ENCODE data around the gene KLHL3.

Gene KLHL3

GRCh38 chr5:137693307-137693950 lies 42.5 kb downstream of the KLHL3 start:
- no peak overlapping the region for H3K4me3 ChIP-seq (replicated peaks in 1 of 2; ENCODE audit: low read depth in 2 of 2, low read length in 2 of 2)
- no peak for DNase-seq (ENCODE audit: low read depth in 2 of 2)
- TF ChIP-seq, protein P1, sequence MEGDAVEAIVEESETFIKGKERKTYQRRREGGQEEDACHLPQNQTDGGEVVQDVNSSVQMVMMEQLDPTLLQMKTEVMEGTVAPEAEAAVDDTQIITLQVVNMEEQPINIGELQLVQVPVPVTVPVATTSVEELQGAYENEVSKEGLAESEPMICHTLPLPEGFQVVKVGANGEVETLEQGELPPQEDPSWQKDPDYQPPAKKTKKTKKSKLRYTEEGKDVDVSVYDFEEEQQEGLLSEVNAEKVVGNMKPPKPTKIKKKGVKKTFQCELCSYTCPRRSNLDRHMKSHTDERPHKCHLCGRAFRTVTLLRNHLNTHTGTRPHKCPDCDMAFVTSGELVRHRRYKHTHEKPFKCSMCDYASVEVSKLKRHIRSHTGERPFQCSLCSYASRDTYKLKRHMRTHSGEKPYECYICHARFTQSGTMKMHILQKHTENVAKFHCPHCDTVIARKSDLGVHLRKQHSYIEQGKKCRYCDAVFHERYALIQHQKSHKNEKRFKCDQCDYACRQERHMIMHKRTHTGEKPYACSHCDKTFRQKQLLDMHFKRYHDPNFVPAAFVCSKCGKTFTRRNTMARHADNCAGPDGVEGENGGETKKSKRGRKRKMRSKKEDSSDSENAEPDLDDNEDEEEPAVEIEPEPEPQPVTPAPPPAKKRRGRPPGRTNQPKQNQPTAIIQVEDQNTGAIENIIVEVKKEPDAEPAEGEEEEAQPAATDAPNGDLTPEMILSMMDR (IDR thresholded peaks at IDR 0.05; ENCODE audit: low read depth, low read length): no peak

- TF ChIP-seq, protein P1 (IDR thresholded peaks at IDR 0.05; ENCODE audit: low read depth, low read length): no peak
- no peak for DNase-seq (ENCODE audit: low read depth in 2 of 2)
- no peak overlapping the region for H3K4me3 ChIP-seq (replicated peaks in 1 of 2; ENCODE audit: low read depth in 2 of 2, low read length in 2 of 2)
These were observed 46.6 kb downstream of the KLHL3 start for GRCh38 chr5:137689306-137689705.

GRCh38 chr5:137688210-137688840 lies 47.6 kb downstream of the KLHL3 start:
- H3K4me3 ChIP-seq (replicated peaks in 1 of 2; ENCODE audit: low read depth in 2 of 2, low read length in 2 of 2): no peak overlapping the region
- DNase-seq (ENCODE audit: low read depth in 2 of 2): peak in 1 of 2 donors; percentile 5
- TF ChIP-seq, protein P1 (IDR thresholded peaks at IDR 0.05; ENCODE audit: low read depth, low read length): no peak

DNA sequence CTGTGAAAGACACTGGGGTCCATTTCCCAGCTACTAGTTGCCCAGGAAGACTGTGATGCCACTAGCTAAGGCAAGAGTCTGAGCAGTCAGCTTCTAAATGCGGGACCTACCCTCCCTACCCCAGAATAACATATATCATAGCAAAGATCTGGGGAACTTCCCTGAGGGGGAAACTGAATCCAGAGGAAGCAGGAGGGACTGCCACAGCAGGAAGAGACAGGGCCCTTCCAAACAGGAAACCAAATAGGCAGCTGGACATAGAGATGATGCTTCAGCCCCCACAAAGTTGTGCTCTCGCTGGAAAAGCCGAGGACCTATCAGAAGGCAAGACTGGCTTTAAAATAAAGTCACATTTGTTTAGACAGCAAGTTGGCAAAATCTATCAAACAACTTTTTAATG lies 51.1 kb downstream of the KLHL3 start:
- no peak overlapping the region for H3K4me3 ChIP-seq (replicated peaks in 1 of 2; ENCODE audit: low read depth in 2 of 2, low read length in 2 of 2)
- DNase-seq (ENCODE audit: low read depth in 2 of 2): no peak
- TF ChIP-seq, protein P1 (IDR thresholded peaks at IDR 0.05; ENCODE audit: low read depth, low read length): no peak

GRCh38 chr5:137681191-137681590 lies 54.7 kb downstream of the KLHL3 start:
- TF ChIP-seq, protein P1 (IDR thresholded peaks at IDR 0.05; ENCODE audit: low read depth, low read length): no peak
- no peak overlapping the region for H3K4me3 ChIP-seq (replicated peaks in 1 of 2; ENCODE audit: low read depth in 2 of 2, low read length in 2 of 2)
- no peak for DNase-seq (ENCODE audit: low read depth in 2 of 2)

DNA sequence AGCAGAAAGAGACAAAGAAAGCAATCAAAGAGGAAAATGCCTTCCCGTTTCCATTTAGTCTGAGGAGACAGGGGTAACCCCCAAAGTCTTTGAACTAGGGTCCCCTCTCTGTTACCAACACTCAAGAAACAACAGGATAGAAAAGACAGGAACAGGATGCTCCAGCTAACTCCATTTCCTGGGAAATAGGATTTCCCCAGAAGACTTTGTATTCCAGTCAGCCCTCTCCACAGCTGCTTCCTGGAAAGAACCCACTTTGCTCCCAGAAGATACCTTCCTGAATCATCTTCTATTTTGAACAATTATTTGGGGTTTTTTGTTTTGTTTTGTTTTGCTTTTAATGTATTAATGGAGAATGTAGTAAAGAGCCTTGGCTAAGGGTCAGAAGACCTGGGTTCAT lies 56.0 kb downstream of the KLHL3 start:
- DNase-seq (ENCODE audit: low read depth in 2 of 2): no peak
- no peak overlapping the region for H3K4me3 ChIP-seq (replicated peaks in 1 of 2; ENCODE audit: low read depth in 2 of 2, low read length in 2 of 2)
- TF ChIP-seq, protein P1 (IDR thresholded peaks at IDR 0.05; ENCODE audit: low read depth, low read length): no peak

Measured in cardiac fibroblast (primary cell).